ENCODE results near the gene HES5. TPM values are rescaled to one million over a fixed set of nuclear protein-coding genes. Genes with fewer than 3 reads are reported as not detected.
A peak's percentile ranks its signal among the peaks of the same experiment; 100 is the strongest.

Gene HES5
- total RNA-seq, 1 donor from 2014 or later = 4.5 TPM

GRCh38 chr1:2558420-2558819 lies 28.4 kb upstream of the HES5 start:
- H3K4me3 Mint-ChIP-seq = no peak overlapping the region
- DNase-seq (ENCODE audit: extremely low spot score, unreplicated experiment) = no peak
- peaks cover 5% of the 10 kb centered on the region for H3K4me1 Mint-ChIP-seq (ENCODE audit: unreplicated experiment)
- H3K27me3 Mint-ChIP-seq = no peaks in the 10 kb centered on the region
- H3K36me3 Mint-ChIP-seq = no peaks in the 10 kb centered on the region
- TF ChIP-seq CTCF (conservative IDR thresholded peaks at IDR 0.05) = no peak
- no peaks in the 10 kb centered on the region for H3K9me3 Mint-ChIP-seq
- H3K27ac Mint-ChIP-seq = no peak overlapping the region

GRCh38 chr1:2557482-2558400 lies 27.7 kb upstream of the HES5 start:
- no peak for DNase-seq (ENCODE audit: extremely low spot score, unreplicated experiment)
- no peaks in the 10 kb centered on the region for H3K9me3 Mint-ChIP-seq
- H3K27ac Mint-ChIP-seq = no peak overlapping the region
- H3K36me3 Mint-ChIP-seq = no peaks in the 10 kb centered on the region
- no peak overlapping the region for H3K4me3 Mint-ChIP-seq
- H3K27me3 Mint-ChIP-seq = no peaks in the 10 kb centered on the region
- H3K4me1 Mint-ChIP-seq (ENCODE audit: unreplicated experiment) = peaks cover 5% of the 10 kb centered on the region
- no peak for TF ChIP-seq CTCF (conservative IDR thresholded peaks at IDR 0.05)

GRCh38 chr1:2556678-2557481 lies 26.8 kb upstream of the HES5 start:
- H3K27me3 Mint-ChIP-seq = no peaks in the 10 kb centered on the region
- no peak for DNase-seq (ENCODE audit: extremely low spot score, unreplicated experiment)
- no peak for TF ChIP-seq CTCF (conservative IDR thresholded peaks at IDR 0.05)
- peak overlapping the region; percentile 67 for H3K4me3 Mint-ChIP-seq
- H3K9me3 Mint-ChIP-seq = no peaks in the 10 kb centered on the region
- H3K27ac Mint-ChIP-seq = peak overlapping the region; percentile 72
- peaks cover 5% of the 10 kb centered on the region for H3K4me1 Mint-ChIP-seq (ENCODE audit: unreplicated experiment)
- H3K36me3 Mint-ChIP-seq = no peaks in the 10 kb centered on the region

GRCh38 chr1:2556277-2556677 lies 26.2 kb upstream of the HES5 start, which contains the start of gene TNFRSF14:
Gene TNFRSF14 (plus strand): TSS chr1:2556371. CDS start chr1:2556665, 294 bp downstream.
- H3K4me3 Mint-ChIP-seq = peak within 1 kb of the TSS; percentile 67
- H3K27me3 Mint-ChIP-seq = no peaks in the 10 kb centered on the region
- no peaks in the 10 kb centered on the region for H3K36me3 Mint-ChIP-seq
- peaks cover 5% of the 10 kb centered on the region for H3K4me1 Mint-ChIP-seq (ENCODE audit: unreplicated experiment)
- peak within 1 kb of the TSS; percentile 72 for H3K27ac Mint-ChIP-seq
- no peaks in the 10 kb centered on the region for H3K9me3 Mint-ChIP-seq
- no peak for DNase-seq (ENCODE audit: extremely low spot score, unreplicated experiment)
- TF ChIP-seq CTCF (conservative IDR thresholded peaks at IDR 0.05) = no peak

GRCh38 chr1:2555634-2556276 lies 25.7 kb upstream of the HES5 start:
- DNase-seq (ENCODE audit: extremely low spot score, unreplicated experiment) = no peak
- Mint-ChIP-seq H3K4me1 (ENCODE audit: unreplicated experiment) (peaks cover 5% of the 10 kb centered on the region), H3K9me3 (no peaks in the 10 kb centered on the region), H3K36me3 (no peaks in the 10 kb centered on the region), H3K27me3 (no peaks in the 10 kb centered on the region), H3K27ac (peak overlapping the region; percentile 72), H3K4me3 (no peak overlapping the region)
- no peak for TF ChIP-seq CTCF (conservative IDR thresholded peaks at IDR 0.05)
